Ovary (tissue), 3 donors: ENCODE results near the gene NEDD4.

ENCODE experiments used
- EP300 ChIP-seq: sonication (generic); formaldehyde crosslinking; IDR thresholded peaks from one replicate; pipeline ENCODE4 v1.6.1; 2017; ENCODE audit warnings: antibody characterized with exemption
- POLR2A ChIP-seq: fragments of 450-650 bp; IDR thresholded peaks from one replicate; pipeline ENCODE4 v1.6.1; 2017; ENCODE audit warnings: antibody characterized with exemption, mild to moderate bottlenecking, moderate library complexity
- TF ChIP-seq, protein P1 (sequence below), 3 donors: fragments of 450-650 bp in 2 of 3; fragments of 200-600 bp in 1 of 3; IDR thresholded peaks; one replicate each; pipeline versions ENCODE4 v1.5.1 to v1.8.0; 2016 to 2022; ENCODE audit warnings: antibody characterized with exemption in 3 of 3, mild to moderate bottlenecking in 1 of 3
- donor health status: DM: no; HTN: no; CAD: no.

DNA sequence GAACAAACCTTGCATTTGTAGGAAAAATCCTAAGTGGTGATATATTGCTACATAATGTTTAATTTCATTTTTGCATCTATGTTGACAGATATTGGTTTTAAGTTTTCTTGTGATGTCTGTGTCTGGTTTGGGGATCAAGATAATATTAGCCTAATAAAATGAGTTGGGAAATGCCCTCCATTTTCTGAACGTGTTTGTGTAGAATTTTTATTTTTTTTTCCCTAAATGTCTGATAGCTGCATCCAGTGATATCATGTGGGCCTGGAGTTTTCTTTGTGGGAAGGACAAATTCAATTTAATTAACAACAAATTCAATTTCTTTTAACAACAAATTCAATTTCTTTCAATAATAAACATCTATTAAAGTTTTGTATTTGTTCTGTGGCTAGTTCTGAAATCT is 35.1 kb downstream of the NEDD4 start:
- TF ChIP-seq, protein P1, sequence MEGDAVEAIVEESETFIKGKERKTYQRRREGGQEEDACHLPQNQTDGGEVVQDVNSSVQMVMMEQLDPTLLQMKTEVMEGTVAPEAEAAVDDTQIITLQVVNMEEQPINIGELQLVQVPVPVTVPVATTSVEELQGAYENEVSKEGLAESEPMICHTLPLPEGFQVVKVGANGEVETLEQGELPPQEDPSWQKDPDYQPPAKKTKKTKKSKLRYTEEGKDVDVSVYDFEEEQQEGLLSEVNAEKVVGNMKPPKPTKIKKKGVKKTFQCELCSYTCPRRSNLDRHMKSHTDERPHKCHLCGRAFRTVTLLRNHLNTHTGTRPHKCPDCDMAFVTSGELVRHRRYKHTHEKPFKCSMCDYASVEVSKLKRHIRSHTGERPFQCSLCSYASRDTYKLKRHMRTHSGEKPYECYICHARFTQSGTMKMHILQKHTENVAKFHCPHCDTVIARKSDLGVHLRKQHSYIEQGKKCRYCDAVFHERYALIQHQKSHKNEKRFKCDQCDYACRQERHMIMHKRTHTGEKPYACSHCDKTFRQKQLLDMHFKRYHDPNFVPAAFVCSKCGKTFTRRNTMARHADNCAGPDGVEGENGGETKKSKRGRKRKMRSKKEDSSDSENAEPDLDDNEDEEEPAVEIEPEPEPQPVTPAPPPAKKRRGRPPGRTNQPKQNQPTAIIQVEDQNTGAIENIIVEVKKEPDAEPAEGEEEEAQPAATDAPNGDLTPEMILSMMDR (IDR thresholded peaks at IDR 0.05) = no peak
- TF ChIP-seq EP300 (no peak), POLR2A (no peak)
